Measurements from ENCODE around the gene CCL19. TPM values are rescaled to one million over a fixed set of nuclear protein-coding genes. Genes with fewer than 3 reads are reported as not detected.

CCL19 gene
- total and polyA plus RNA-seq, 2 experiments from 2014 or later = not detected

DNA sequence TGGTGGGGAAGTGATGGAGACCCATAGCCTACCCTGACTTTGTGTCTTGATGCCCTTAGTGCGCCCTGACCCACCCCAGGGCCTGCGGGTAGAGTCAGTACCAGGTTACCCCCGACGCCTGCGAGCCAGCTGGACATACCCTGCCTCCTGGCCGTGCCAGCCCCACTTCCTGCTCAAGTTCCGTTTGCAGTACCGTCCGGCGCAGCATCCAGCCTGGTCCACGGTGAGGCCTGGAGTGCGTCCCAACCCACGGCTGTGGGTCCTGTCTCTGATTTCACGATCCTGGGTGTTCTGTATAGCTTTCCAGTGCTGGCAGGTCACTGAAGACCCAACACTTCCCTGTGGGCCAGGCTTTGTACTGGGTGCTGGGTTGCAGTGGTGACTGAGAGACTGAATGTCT is 32.6 kb downstream of the CCL19 start:
- ATAC-seq = no peak
- H3K4me2 ChIP-seq = no peak overlapping the region
- H3K27ac Mint-ChIP-seq = no peak overlapping the region

GRCh38 chr9:34656992-34657391 is 34.1 kb downstream of the CCL19 start:
- Mint-ChIP-seq H3K4me1 (peaks cover 29% of the 10 kb centered on the region), H3K36me3 (ENCODE audit: low read depth) (no peaks in the 10 kb centered on the region)
- ATAC-seq = no peak
- TF ChIP-seq CREB1 (CRISPR knock-in tag; IDR thresholded peaks at IDR 0.05; ENCODE audit: low read depth) (no peak), EZH2 (IDR thresholded peaks at IDR 0.05; ENCODE audit: low read depth, unreplicated experiment) (no peak), EZH2phosphoT487 (IDR thresholded peaks at IDR 0.05; ENCODE audit: unreplicated experiment) (no peak), CTCF (conservative IDR thresholded peaks at IDR 0.05; ENCODE audit: low read depth in 2 of 2) (no peak)
- TF ChIP-seq, protein P1, sequence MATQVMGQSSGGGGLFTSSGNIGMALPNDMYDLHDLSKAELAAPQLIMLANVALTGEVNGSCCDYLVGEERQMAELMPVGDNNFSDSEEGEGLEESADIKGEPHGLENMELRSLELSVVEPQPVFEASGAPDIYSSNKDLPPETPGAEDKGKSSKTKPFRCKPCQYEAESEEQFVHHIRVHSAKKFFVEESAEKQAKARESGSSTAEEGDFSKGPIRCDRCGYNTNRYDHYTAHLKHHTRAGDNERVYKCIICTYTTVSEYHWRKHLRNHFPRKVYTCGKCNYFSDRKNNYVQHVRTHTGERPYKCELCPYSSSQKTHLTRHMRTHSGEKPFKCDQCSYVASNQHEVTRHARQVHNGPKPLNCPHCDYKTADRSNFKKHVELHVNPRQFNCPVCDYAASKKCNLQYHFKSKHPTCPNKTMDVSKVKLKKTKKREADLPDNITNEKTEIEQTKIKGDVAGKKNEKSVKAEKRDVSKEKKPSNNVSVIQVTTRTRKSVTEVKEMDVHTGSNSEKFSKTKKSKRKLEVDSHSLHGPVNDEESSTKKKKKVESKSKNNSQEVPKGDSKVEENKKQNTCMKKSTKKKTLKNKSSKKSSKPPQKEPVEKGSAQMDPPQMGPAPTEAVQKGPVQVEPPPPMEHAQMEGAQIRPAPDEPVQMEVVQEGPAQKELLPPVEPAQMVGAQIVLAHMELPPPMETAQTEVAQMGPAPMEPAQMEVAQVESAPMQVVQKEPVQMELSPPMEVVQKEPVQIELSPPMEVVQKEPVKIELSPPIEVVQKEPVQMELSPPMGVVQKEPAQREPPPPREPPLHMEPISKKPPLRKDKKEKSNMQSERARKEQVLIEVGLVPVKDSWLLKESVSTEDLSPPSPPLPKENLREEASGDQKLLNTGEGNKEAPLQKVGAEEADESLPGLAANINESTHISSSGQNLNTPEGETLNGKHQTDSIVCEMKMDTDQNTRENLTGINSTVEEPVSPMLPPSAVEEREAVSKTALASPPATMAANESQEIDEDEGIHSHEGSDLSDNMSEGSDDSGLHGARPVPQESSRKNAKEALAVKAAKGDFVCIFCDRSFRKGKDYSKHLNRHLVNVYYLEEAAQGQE (IDR thresholded peaks at IDR 0.05; ENCODE audit: unreplicated experiment) = no peak

More for the DNA sequence above, 32.6 kb downstream of the CCL19 start:
- Histone ChIP-seq H3K27me3 (ENCODE audit: insufficient read depth) (no peaks in the 10 kb centered on the region), H3K36me3 (ENCODE audit: insufficient read depth) (no peaks in the 10 kb centered on the region), H3F3A (replicated peaks; ENCODE audit: low read depth) (no peaks in the 10 kb centered on the region), H3K9me2 (ENCODE audit: insufficient read depth) (no peaks in the 10 kb centered on the region), H4K20me1 (replicated peaks; ENCODE audit: insufficient read depth) (no peaks in the 10 kb centered on the region), H3K4me3 (no peak overlapping the region), H3K4me1 (ENCODE audit: insufficient read depth) (peaks cover 1% of the 10 kb centered on the region), H2AFZ (no peak overlapping the region), H3K79me2 (replicated peaks; ENCODE audit: insufficient read depth) (no peaks in the 10 kb centered on the region), H3K27ac (ENCODE audit: low read depth) (no peak overlapping the region)
- DNase-seq (ENCODE audit: low spot score) = no peak
- no peaks in the 10 kb centered on the region; the same call in 2 of the 3 replicates for H3K9me3 Mint-ChIP-seq
- no peaks in the 10 kb centered on the region for H3K36me3 Mint-ChIP-seq (ENCODE audit: low read depth)
- H3K4me3 Mint-ChIP-seq = no peak overlapping the region
- peaks cover 19% of the 10 kb centered on the region for H3K27me3 Mint-ChIP-seq (ENCODE audit: insufficient read depth, low read depth, poor library complexity)
- H3K4me1 Mint-ChIP-seq = peaks cover 15% of the 10 kb centered on the region
- TF ChIP-seq, protein P1 (IDR thresholded peaks at IDR 0.05; ENCODE audit: unreplicated experiment) = no peak
- TF ChIP-seq CTCF (conservative IDR thresholded peaks at IDR 0.05; ENCODE audit: low read depth in 2 of 2) = no peak

More at GRCh38 chr9:34656992-34657391, 34.1 kb downstream of the CCL19 start:
- no peak for DNase-seq (ENCODE audit: low spot score)
- Histone ChIP-seq H3K4me1 (ENCODE audit: insufficient read depth) (peaks cover 16% of the 10 kb centered on the region), H3K4me2 (no peak overlapping the region), H4K20me1 (replicated peaks; ENCODE audit: insufficient read depth) (no peaks in the 10 kb centered on the region; the same call in 1 of the 2 replicates), H3K27ac (ENCODE audit: low read depth) (no peak overlapping the region), H2AFZ (no peak overlapping the region), H3K27me3 (ENCODE audit: insufficient read depth) (no peaks in the 10 kb centered on the region), H3K4me3 (no peak overlapping the region), H3F3A (replicated peaks; ENCODE audit: low read depth) (0 out of 2 replicates have a peak, but pooled peaks cover 4% of the 10 kb centered on the region), H3K9me2 (ENCODE audit: insufficient read depth) (no peaks in the 10 kb centered on the region), H3K36me3 (ENCODE audit: insufficient read depth) (no peaks in the 10 kb centered on the region), H3K79me2 (replicated peaks; ENCODE audit: insufficient read depth) (no peaks in the 10 kb centered on the region)
- Mint-ChIP-seq H3K9me3 (no peaks in the 10 kb centered on the region; the same call in 2 of the 3 replicates), H3K4me3 (no peak overlapping the region), H3K27ac (no peak overlapping the region), H3K27me3 (ENCODE audit: insufficient read depth, low read depth, poor library complexity) (peaks cover 22% of the 10 kb centered on the region)

Measured in GM23338 (cell line).